Activated CD8-positive, alpha-beta memory T cell treated with anti-CD3 and anti-CD28 coated beads, Interleukin-2, amount 50 U/mL, for 1 hour (primary cell): ENCODE data around the gene KRT79.

Experiments used
- DNase-seq: peaks from one replicate; pipeline ENCODE4 v3.0.0-alpha.2; 2020; ENCODE audit errors: extremely low read depth

The KRT79 gene

DNA sequence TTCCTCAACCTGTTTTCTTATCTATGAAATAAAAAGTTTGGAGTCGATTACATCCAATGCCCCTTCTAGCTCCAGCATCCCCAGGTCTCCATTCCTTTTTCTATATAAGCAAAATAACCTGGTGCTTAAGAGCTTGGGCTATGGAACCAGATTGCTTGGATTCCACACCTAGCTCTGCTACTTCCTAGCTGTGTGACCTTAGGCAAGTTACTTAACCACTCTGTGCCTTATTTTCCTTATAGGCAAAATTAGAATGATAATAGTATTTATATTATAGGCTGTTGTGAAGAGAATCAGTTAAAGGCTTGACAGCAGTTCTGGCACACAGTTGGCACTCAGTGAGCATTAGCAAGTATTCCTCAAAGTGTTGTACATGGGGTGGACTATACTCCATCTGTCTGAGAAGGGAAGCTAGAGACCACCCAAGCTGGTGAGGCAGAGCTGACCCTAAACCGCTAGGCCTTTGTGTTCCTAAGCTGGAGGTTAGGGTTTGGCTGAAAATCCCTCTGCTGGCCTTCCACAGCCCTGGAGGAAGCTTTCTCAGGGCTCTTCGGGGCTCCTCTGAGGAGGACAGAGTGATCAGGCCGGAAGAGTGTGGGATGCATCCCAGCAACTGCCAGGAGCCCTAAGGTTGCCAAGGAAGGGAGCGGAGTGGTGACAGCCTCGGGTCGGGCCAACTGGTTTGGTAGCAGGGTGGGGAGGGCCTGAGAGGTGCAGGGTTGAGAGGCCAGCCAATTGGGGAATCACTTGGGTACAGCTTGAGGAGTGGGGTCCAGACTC lies 14.2 kb downstream of the KRT79 start:
- no peak for DNase-seq

DNA sequence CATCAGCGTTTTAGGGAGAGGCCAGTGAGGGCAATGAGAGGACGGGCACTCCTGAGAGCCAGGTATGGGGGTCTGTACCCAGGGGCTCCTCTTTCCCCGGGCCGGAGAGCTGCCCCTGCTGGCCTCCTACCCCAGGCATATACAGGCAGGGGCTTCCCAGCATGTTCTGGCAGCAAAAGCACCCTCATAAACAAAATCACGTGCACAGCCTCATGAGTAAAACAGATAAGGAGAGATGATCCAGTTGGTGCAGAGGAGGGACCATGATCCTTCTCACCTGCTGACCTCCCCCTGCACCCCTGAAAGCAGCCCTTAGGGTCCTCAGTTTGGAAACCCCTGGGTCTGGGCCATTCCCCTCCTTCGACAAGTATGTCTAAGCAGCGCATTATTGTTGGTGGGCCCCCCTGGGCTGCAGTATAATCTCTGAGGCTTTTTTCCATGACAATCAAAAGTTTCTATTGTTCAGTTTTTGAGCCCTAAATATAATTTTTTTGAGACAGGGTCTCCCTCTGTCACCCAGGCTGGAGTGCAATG lies 15.2 kb downstream of the KRT79 start:
- DNase-seq, result no peak

DNA sequence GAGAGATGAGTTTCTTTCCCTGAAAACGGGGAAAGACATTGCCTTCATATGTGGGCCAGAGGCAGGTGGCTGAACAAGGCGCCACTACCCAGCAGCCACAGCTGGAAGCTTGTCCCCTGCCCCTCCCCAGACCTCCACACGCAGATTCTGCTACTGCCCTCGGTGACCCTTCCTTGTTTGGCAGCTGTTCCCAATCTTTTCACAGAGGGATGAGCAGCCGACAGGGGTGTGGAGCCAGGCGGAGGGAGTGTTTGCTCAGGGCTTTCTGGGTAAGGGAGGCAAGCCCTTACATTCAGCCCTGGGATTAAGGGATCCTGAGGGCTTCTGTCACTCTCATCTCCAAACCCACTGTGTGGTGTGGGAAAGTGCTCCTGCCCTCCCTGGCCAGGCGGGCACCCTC lies 15.7 kb downstream of the KRT79 start:
- DNase-seq, result no peak

DNA sequence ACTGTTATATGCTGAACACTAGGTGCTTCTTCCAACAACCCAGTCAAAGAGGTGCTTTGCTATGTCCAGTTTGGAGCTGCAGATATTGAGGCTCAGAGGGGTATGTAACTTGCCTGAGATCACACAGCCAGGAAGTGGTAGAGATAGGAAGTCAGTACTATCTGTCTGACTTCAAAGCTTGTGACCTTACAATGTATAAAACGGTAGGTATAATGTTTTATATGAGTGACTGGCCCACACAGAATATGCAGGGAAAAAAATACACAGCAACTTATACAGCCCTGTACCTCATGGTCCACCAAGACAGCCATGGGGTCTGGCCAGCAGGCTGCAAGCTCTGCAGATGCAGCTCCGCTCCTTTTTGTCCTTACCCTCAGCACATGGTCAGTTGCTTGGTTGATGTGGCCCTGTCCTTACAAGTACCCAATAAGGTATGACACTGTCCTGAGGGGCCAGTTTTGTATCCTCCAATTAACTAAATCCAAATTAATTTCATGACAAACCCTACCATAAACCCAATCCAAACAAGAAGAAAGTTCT lies 16.3 kb downstream of the KRT79 start:
- DNase-seq, result no peak

DNA sequence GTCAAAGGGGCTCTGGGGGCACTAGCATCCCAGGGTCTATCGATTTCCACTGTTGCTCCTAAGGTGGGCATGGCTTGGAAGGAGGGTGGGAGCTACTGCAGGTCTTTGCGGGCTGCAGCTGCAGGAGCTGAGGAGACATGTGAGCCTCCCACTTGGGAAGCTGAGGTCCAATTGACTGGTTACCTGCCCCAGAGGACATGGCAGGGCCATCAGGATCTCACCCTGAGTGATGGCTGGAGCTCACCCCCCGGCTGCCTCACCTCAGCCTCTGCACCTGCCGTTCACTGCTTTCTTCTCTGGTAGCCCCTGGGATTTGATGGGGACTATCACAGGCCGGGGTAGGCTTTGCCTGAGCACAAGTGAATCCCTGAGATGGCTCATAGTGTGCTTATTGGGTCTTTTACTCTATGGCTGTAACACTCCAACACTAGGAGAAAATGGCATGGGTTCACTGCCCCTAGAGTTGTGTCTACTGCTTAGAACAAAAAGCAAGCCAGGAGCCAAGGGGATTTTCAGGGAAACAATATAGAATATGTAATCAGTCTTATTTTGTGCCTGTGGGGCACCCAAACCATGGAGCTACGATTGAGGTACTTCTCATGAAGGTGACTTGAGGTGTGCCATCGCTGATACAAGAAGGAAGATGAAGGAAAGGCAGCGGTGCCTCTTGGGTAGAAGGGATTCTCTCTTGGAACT lies 17.0 kb downstream of the KRT79 start:
- no peak for DNase-seq

DNA sequence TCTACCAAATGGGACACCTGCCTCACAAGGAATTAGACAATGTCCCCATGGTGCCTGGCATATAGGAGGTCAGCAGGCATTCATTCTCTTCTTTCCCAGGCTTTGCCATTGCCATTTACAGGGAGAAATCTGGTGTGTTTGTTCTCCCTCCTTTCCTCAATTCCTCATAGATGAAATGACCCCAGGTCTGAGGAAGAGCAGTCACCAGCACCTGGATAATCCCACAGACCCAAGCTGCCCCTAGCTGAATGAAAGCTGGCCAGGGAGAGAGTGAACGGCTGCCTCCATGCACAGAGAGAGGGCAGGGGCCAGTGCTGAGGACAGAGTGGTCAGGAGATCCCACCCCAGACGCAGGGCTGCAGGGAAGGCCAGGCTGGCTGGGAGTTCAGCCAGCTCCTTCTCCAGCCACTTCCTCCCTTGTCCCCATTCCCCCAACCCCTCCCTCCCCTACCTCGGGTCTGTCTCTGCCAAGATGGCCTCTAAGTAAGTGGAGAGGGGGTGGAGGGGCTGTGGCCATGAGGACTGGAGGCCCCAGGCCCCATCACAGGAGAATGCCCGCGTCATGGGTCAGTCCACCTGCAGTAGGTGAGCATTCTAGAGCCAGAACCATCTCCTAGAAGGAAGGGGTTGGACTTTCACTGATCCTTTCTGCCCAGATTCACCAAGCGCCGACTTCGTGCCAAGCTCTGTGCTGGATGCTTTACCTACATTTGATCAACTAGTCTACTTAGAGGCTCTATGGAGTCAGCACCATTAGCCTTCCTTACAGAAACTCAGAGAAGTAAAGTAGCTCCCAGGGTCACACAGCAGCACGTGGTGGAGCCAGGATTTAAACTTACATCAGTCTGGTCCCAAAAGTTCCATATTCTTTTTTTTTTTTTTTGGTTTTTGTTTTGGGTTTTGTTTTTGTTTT lies 18.2 kb downstream of the KRT79 start:
- no peak for DNase-seq

DNA sequence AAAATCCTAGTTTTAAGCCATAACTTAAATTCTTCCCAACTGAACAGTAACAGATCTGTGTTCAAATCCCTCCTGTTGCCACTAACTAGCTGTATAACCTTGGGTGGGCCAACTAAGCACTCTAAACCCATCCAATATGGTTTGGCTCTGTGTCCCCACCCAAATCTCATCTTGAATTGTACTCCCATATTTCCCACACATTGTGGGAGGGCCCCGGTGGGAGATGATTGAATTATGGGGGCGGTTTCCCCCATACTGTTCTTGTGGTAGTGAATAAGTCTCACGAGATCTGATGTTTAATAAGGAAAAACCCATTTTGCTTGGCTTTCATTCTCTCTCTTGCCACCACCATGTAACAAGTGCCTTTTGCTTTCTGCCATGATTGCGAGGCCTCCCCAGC lies 18.9 kb downstream of the KRT79 start:
- no peak for DNase-seq

DNA sequence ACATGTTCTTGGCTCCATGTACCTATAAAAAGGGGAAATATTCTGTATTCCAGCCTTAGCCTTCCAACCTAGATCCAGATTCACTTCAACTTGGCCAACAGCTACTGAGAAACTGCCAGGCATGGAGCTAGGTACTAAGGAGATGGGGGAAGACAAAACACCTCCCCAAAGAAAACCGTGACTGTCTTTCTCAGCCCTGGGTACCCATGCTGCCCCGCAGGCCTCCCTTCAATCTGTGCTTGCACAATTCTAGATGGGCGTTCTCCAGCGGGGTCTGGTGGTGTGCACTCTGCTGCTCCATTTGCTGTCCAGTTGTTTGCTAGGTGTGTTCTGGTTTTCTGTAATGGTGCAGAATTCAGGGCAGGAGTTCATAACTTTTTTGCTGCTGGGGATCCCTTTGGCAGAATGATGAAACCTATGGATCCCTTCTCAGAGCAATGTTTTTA lies 19.4 kb downstream of the KRT79 start:
- DNase-seq, result no peak

DNA sequence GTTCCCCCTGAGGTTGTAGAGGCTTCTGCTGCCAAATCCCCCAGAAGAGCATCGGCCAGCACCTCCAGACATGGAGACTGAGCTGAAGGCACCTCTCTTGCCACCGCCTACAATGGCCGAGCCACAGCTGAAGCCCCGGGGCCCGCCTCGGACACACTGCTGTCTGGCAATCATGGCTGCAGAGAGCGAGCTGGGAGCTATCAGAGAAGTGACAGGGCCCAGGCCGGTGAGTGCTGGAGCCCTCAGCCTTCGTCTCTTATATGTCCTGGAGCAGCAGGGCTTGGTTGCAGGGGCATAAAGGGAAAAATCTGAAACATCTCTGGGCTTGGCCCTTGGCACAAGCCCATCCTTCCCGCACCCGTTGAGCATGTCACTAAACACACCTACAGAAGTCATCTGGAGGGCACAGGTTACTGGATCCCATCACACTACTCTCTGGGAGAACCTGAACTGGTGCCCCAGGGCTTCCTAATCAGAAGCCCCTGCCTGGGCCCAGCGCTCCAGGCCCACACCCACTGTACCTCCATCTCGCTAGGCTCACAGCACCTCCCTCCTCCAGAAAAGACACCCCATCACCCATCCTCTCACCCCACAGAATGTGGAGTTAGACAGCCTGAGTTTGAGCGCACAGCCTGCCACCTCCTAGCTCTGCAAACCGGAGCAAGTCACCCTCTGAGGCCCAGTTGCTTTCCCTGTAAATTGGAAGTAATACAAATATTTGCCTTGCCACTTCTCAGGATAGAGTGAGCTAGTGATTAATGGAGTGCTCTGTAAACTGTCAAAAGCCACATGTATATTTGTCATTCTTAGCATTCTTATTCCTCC lies 20.0 kb downstream of the KRT79 start, which contains the start of gene KRT4:
Gene KRT4, minus strand, starts transcription at position 232 of the 825 bp plus-strand sequence. Its CDS starts 58 bp downstream, at position 174.
- DNase-seq, result no peak

DNA sequence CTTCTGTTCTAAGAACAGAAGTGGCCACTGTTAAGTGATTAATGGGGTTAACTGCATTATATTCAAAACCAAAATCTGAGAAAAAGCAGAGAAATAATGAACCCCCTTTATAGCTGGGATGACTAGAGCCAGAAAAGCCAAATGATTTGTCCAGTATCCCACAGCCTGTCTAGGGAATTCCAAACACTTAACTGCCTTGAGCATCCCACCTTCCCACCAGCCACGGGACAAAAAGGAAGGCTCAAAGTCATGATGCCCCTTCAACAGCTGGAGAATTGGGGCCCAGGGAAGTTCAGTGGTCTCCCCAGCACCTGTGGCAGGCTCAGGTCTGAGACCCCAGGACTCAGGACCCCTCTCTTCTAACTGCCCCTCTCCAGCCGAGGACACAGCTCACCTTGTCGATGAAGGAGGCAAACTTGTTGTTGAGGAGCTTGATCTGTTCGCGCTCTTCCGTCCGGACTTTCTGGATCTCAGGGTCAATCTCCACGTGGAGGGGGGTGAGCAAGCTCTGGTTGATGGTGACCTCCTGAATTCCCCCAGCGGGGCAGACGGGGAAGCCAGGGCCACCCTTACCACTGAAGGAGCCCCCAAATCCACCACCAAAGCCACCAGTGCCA lies 20.8 kb downstream of the KRT79 start:
- no peak for DNase-seq

DNA sequence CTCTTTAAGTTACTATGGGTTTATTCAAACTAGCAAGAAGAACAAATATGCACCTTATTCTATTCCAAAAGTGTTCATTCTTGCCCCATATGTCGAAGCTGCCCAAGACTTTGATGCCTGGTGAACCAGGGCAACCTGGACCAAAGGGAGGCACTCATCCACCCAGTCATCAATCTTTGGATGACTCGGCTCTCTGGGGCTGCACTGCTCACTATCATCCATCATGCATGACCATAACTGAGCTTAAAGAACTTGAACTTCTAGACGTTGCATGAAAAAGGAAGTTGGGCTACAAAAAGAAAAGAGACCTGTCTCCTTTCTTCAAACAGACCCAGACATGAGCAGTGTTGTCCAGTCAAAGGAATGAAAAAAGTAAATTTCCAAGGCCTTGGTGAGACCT lies 21.4 kb downstream of the KRT79 start:
- no peak for DNase-seq

DNA sequence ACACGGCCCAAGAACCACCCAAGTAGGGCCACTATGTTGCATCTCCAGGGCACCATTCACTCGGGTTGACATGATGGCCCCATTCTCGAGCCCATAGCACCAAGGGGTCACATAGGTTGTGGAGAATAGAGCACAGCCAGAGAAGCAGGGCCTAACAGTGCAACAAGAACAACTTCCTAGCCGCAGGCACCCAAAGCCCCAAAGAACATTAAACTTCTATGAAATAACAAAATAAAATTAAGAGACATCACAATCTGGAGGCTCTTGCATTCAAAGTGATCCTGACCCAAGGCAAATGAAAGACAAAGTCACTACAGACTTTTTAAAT lies 22.1 kb downstream of the KRT79 start:
- no peak for DNase-seq

DNA sequence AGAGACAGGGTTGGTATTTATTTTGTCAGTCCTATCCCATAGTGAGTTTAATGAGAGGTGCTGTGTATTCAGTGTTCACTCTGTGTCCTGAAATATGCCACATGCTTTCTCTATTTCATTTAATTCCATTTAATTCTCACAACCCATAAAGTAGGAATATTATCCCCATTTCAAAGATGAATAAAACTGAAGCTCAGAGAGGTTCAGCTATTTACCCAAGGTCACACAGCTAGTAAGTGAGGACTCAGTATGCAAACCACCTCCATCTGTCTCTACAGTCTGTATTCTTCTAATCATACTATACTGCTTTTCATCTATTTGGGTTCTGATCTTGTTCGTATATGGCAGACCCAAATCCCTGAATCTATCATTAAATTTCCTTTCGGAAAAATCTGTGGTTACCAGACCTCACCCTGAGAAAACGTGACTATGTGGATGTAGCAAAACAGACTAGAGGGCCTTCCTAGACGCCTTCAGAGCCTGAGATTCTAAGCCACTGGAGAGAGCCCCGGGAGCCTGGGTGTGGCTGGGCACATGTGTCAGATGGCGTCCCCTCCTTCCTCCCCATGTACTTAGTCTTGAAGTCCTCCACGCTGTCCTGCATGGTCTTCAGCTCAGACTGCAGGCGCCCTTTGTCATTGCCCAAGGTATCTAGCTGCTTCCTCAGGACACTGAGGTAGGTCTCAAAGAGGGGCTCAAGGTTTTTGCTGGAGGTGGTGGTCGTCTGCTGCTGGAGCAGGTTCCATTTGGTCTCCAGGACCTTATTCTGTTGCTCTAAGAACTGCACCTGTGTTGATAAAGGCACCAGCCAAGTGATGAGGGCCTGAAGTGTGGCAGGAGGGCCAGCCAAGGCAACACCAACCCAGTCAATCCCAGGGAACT lies 22.7 kb downstream of the KRT79 start:
- DNase-seq, result no peak

DNA sequence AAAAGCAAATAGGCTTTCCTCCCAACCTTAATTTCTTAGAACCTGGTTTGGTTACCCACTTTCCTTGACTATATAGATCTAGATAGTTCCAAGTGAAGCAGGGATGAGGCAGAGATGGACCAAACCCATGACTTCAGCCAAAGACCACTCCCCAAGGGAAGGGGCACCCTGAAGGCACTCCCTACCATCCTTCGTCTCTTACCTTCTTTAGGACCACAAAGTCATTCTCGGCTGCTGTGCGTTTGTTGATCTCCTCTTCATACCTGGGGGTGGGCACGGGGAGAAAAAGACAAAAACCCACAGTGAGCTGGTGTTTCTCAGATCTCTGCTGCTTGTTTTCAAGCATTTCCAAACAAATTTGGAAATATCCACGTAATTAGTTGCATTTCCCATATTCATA lies 23.6 kb downstream of the KRT79 start:
- no peak for DNase-seq

DNA sequence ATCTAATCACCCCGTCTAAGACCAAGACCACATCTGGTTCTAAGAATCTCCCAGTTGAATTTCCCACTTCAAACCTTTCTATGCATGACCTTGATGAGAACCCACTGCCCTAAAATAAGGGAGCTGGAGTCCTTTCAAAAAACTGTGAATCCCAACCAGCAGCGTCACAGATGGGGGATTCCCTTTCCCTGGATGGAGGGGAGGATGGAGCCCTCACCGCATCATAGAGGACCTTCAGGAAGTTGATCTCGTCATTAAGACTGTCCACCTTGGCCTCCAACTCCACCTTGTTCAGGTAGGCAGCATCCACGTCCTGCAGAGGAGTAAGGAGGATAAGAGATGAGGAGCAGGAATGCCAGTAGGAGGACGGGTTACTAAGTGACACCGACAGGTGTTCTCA lies 24.9 kb downstream of the KRT79 start:
- no peak for DNase-seq

DNA sequence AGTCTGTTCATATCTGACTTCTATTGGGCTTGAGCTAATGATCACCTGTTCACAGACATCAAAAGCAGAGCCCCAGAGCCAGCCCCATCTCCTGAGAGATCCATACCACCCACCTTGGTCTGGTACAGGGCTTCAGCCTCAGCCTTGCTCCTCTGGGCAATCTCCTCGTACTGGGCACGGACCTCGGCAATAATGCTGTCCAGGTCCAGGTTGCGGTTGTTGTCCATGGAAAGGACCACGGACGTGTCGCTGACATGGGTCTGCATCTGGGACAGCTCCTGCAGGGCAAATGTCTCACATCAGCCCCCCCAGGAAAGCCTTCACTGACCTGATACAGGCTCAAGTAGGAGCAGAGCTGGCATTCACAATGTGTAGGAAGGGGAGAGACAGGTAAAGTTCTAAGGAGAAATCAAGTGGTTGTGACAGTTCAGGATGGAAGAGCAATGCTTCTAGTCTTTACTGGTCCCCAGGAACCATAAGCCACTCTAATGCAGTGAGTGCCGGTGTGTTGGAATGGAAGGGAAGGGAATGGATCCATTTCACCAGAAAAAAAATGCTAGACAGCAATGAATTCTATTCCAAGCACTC lies 25.4 kb downstream of the KRT79 start:
- no peak for DNase-seq

DNA sequence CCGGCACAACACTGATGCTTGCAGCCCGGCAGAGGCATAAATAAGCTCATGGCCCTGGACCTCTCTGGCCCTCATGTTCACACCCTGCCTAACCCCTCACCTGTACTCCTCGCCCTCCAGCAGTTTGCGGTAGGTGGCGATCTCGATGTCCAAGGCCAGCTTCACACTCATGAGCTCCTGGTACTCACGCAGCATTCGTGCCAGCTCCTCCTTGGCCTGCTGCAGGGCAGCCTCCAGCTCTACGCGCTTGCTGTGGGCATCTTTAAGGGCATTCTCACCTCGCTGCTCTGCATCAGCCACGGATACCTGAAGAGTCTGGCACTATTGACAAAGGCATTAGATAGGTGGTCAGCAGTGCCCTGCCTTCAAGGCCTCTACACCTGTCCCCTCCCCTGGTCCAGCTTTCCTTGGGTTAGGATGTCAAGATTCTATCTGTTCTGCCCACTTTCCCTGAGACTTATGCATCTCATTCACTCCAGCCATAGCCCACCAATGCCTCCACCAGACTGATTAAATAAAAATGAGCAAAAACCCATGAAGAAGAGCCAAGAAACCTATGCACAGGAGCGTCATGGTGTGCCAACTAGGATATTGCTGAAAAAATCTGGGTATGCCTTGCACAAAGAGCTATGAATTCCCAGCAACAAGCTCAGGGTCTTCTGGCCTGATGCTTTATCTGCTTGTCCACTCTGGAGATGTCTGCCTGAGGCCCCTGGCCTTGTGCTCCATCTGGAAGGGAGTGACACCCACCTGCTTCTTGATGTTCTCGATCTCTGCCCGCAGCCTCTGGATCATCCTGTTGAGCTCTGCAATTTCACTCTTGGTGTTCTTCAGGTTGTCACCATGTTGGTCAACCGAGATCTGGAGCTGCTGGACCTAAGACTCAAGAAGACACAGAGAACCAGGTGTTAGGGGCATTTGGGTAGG lies 26.3 kb downstream of the KRT79 start:
- no peak for DNase-seq
